Measurements from ENCODE around the gene TBC1D24.
A peak's percentile ranks its signal among the peaks of the same experiment; 100 is the strongest.
"Not testable (repeated sequence)": the region's sequence is repeated elsewhere in the genome, so short reads cannot be mapped to it uniquely, and the experiment has no call there.

TBC1D24 gene

DNA sequence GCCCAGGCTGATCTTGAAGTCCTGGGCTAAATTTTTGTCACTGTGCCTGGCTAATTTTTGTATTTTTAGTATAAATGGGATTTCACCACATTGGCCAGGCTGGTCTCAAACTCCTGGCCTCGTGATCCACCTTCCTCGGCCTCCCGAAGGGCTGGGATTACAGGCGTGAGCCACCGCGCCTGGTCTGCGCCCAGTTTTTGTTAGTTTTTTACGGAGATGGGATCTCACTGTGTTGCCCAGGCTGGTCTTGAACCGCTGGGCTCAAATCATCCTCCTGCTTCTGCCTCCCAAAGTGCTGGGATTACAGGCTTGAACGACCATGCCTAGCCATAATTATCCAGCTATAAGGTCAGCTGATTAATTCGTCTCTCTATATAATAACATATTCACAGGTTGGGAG, 59.0 kb downstream of the TBC1D24 start:
- no peak for DNase-seq

DNA sequence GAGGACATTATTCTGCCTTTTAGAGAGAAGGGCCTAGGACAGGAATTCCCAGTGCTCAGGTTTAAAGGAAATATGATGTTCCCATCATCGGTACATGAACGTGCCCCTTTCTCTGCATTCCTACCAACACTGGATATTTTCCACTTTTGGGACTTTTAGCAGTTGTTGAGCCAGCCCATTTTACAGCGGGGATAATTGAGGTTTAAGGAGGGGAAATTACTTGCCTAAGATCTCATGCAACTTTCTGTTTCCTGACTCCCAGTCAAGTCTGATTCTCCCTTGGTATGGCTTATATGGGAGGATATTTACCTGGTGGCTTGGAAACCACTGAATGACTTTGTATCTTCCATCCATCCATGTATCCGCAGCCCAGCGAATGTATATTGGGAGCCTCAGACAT, 59.4 kb downstream of the TBC1D24 start:
- not testable (repeated sequence) for DNase-seq

DNA sequence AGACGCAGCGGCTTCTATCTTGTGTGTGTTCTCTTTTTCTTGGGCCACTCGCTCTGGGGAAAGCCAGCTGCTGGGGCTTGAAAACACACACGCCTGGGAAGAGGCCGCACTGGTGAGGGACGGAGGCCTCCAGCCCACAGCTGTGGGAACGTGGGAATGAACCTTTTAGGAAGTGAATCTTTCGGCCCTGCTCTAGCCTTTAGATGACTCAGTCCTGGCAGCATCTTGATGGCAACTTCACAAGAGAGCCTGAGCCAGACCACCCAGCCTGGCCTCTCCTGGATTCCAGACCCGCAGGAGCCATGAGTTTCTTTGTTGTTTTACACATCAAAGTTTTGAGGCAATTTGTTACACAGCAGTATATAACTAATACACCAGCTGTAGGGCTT, 60.7 kb downstream of the TBC1D24 start:
- DNase-seq: no peak

DNA sequence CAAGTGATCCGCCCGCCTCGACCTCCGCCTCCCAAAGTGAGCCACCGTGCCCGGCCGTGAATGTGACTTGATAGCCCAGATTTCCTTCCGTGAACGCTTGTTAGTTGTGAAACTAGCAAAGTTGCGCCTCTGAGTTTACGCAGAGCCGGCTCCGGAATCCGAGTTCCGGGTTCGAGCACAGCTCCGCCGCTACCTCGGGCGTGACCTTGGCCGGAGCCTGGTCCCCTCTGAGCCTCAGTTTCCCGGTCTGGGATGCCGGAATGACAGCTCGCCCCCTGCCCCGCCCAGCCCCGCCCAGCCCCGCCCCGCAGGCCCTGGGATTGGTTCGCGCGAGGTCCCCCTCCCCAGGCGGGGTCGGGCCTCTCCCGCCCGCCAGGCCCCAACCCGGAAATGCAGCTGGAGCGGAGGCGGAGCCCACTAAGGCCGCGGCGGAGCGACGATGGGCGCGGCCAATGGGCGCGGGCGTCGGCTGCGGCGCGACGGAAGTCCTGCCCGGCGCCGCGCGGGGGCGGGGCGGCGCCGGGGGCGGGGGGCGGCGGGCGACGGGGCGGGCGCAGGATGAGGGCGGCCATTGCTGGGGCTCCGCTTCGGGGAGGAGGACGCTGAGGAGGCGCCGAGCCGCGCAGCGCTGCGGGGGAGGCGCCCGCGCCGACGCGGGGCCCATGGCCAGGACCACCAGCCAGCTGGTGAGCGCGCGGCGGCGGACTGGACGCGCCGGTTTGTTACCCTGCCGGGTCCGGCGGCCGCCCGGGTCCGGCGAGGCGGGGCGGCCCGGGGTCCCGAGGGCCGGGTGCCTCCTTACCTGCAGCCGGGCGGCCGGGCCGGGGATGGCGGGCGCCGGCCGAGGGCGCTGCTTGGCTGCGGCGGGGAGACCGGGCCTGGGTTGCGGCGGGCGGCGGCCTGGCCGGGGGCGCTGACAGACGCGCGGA, 62.8 kb downstream of the TBC1D24 start, which contains the start of gene PDPK1:
Gene PDPK1, plus strand, starts transcription at position 571 of the 929 bp plus-strand sequence. Its CDS starts 92 bp downstream, at position 663.
- peak; percentile 75 for DNase-seq

- DNase-seq: not testable (repeated sequence)
These were observed 64.4 kb downstream of the TBC1D24 start for GRCh38 chr16:2539192-2539844.

GRCh38 chr16:2539845-2540458, 65.0 kb downstream of the TBC1D24 start:
- DNase-seq: not testable (repeated sequence)

GRCh38 chr16:2540912-2541311, 66.0 kb downstream of the TBC1D24 start:
- not testable (repeated sequence) for DNase-seq

DNA sequence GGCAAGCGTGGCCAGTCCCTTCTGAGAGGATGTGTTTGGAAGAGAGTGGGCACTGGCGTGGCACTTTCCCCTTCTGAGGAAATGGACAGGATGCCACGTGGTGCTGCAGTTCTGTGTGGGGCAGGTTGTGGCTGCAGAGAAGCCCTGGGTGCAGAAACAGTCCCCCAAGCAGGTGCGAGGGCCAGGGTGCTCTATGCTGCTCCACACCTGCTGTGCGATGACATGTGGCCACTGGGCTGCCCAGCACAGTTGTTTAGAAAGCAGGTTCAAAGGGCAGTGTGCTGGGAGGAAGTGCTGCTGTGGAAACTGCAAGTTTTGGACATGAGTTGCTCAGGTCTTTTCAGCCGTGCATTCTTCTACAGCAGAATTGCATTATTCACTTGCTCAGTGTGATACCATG, 66.5 kb downstream of the TBC1D24 start:
- DNase-seq: not testable (repeated sequence)

DNA sequence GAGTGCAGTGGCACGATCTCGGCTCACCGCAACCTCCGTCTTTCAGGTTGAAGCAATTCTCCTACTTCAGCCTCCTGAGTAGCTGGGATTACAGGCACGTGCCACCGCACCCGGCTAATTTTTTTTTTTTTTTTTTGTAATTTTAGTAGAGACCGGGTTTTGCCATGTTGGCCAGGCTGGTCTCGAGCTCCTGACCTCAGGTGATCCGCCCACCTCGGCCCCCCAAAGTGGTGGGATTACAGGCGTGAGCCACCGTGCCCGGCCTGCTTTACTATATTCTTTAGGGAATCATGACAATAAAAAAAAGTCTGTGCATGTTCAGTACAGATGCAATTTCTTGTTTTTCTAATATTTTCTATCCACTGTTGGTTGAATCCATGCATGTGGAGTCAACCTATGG, 68.8 kb downstream of the TBC1D24 start:
- DNase-seq: not testable (repeated sequence)

DNA sequence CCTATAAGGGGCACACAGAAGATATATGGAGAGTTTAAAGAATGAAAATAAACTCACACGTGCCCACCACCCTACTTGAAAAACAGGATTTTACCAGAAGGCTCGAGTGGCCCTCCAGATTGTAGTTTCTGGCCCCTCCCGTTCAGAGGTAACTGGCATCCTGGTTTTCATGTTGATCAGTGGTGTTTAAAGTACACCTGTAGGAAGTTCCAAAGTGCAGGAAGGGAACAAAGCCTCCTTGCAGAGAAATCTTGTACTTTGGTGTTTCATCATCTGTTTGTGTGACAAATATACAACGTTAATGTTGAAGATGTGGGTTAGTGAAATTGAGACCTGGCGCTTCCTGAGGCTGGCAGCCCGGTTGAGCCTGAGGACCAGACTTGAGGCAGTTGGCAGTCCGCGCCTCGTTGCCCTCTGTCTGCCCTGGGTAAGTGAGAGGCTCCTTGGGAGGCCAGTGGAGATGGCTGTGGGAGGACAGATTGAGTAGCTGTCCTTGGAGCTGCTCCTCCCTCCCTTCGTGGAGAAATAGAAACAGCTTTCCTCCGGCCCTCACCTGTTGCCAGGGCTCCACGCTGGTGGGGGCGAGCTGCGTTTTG, 75.5 kb downstream of the TBC1D24 start:
- DNase-seq: not testable (repeated sequence)

- not testable (repeated sequence) for DNase-seq
These were observed 76.5 kb downstream of the TBC1D24 start for GRCh38 chr16:2551420-2551889.

DNA sequence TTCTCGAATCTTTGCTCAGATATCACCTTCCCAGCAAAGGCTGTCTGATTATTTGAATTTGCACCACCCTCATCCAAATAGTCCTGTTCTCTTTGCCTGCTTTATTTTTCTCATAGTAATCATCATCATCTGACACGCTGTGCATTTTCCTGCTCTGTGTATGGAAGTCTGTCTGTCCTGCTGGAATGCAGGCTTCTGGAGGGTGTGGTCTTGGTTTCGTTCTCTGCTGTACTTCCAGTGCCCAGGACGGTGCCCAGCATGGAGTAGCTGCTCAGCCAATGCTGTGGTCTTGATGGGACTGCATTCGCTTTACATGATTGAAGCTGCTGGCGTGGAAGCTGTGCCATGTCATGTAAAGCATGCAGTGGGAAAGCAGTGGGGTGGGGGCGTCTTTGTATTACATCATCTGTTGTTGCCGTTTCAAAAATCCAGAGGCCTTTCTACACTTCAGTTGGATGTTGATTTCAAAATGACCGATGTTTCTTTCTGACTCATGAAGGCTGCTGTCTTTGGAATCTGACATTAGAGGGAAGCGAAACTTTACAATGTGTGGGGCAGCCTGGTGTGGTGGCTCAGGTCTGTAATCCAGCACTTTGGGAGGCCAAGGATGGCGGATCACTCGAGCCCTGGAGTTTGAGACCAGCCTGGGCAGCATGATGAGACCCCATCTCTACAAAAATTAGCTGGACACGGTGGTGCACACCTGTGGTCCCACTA, 79.9 kb downstream of the TBC1D24 start:
- not testable (repeated sequence) for DNase-seq
